Neural cell (in vitro differentiated cells): Measurements from ENCODE around the gene SLC5A5. TPM values are rescaled to one million over a fixed set of nuclear protein-coding genes. Genes with fewer than 3 reads are reported as not detected.
A peak's percentile ranks its signal among the peaks of the same experiment; 100 is the strongest.

Source experiments
- H2AFZ ChIP-seq: fragments of 200-600, 300-800 bp; sonication (generic), shearing (Covaris generic); 2 replicates; pipeline ENCODE4 v1.6.0; 2014; ENCODE audit warnings: low read depth, mild to moderate bottlenecking, antibody characterized with exemption, low read length, moderate library complexity
- H3F3A ChIP-seq: fragments of 200-600 bp; shearing (Covaris generic); 2 replicates; pipeline ENCODE4 v1.6.1; 2016; ENCODE audit warnings: mild to moderate bottlenecking, moderate library complexity, mixed read lengths, antibody characterized with exemption, low read length; ENCODE audit not compliant: insufficient read depth, poor library complexity, severe bottlenecking
- H3K27ac ChIP-seq: fragments of 200-600, 300-800 bp; sonication (generic), shearing (Covaris generic); 2 replicates; pipeline ENCODE4 v1.5.1; 2014; ENCODE audit warnings: mild to moderate bottlenecking, low read length, moderate library complexity
- H3K27me3 ChIP-seq: fragments of 300-800, 200-600 bp; sonication (generic), shearing (Covaris generic); 2 replicates; pipeline ENCODE4 v1.6.0; 2014; ENCODE audit warnings: mild to moderate bottlenecking, low read depth, low read length, moderate library complexity; ENCODE audit not compliant: insufficient read depth
- H3K36me3 ChIP-seq: fragments of 300-800, 200-600 bp; sonication (generic), shearing (Covaris generic); 2 replicates; pipeline ENCODE4 v1.5.1; 2014; ENCODE audit warnings: mild to moderate bottlenecking, antibody characterized with exemption, low read length, moderate library complexity; ENCODE audit not compliant: insufficient read depth
- H3K4me2 ChIP-seq: fragments of 300-800, 200-600 bp; sonication (generic), shearing (Covaris generic); 2 replicates; pipeline ENCODE4 v1.6.0; 2014; ENCODE audit warnings: mild to moderate bottlenecking, low read length
- H3K4me3 ChIP-seq: fragments of 300-800, 200-600 bp; sonication (generic), shearing (Covaris generic); 2 replicates; pipeline ENCODE4 v1.5.1; 2014; ENCODE audit warnings: mild to moderate bottlenecking, low read length, moderate library complexity
- H3K79me2 ChIP-seq: fragments of 200-600 bp; shearing (Covaris generic); replicated peaks from 2 replicates; pipeline ENCODE4 v1.6.0; 2014; ENCODE audit warnings: mild to moderate bottlenecking, low read length, moderate library complexity; ENCODE audit not compliant: insufficient read depth
- H3K9ac ChIP-seq: fragments of 300-800, 200-600 bp; sonication (generic), shearing (Covaris generic); 2 replicates; pipeline ENCODE4 v1.6.1; 2016; ENCODE audit warnings: mild to moderate bottlenecking, low read length, mixed read lengths
- H3K9me2 ChIP-seq: fragments of 200-600 bp; shearing (Covaris generic); 2 replicates; pipeline ENCODE4 v1.6.1; 2016; ENCODE audit warnings: mild to moderate bottlenecking, low read length, mixed read lengths; ENCODE audit not compliant: insufficient read depth
- H3K9me3 ChIP-seq: fragments of 200-600, 300-800 bp; sonication (generic), shearing (Covaris generic); 2 replicates; pipeline ENCODE4 v1.6.1; 2016; ENCODE audit warnings: mild to moderate bottlenecking, mixed run types, low read length, moderate library complexity, mixed read lengths
- H4K20me1 ChIP-seq: fragments of 200-600 bp; shearing (Covaris generic); 2 replicates; pipeline ENCODE4 v1.6.1; 2016; ENCODE audit warnings: mild to moderate bottlenecking, mixed run types; ENCODE audit not compliant: insufficient read depth
- CTCF ChIP-seq: fragments of 450-650 bp; IDR thresholded peaks from 2 replicates; pipeline ENCODE4 v1.5.1; 2014; ENCODE audit warnings: antibody characterized with exemption, mild to moderate bottlenecking, moderate library complexity; ENCODE audit not compliant: poor library complexity, severe bottlenecking
- EP300 ChIP-seq: fragments of 450-650 bp; conservative IDR thresholded peaks from 2 replicates; pipeline ENCODE4 v1.6.1; 2014; ENCODE audit warnings: antibody characterized with exemption, mild to moderate bottlenecking, moderate library complexity; ENCODE audit not compliant: poor library complexity, severe bottlenecking
- EZH2 ChIP-seq: fragments of 200-600, 300-800 bp; shearing (Covaris generic), sonication (generic); IDR thresholded peaks from 2 replicates; pipeline ENCODE4 v1.6.1; 2014; ENCODE audit warnings: antibody characterized with exemption, low read length, borderline replicate concordance, mild to moderate bottlenecking; ENCODE audit not compliant: insufficient read depth, poor library complexity, severe bottlenecking
- MXI1 ChIP-seq: fragments of 450-650 bp; conservative IDR thresholded peaks from 2 replicates; pipeline ENCODE4 v1.6.1; 2014; ENCODE audit warnings: antibody characterized with exemption, mild to moderate bottlenecking; ENCODE audit not compliant: poor library complexity, severe bottlenecking
- POLR2AphosphoS5 ChIP-seq: IDR thresholded peaks from 2 replicates; pipeline ENCODE4 v1.6.1; 2012
- RAD21 ChIP-seq: fragments of 450-650 bp; conservative IDR thresholded peaks from 2 replicates; pipeline ENCODE4 v1.6.1; 2014; ENCODE audit warnings: antibody characterized with exemption, mild to moderate bottlenecking, moderate library complexity
- REST ChIP-seq: IDR thresholded peaks from 2 replicates; pipeline ENCODE4 v1.6.1; 2012; ENCODE audit warnings: borderline replicate concordance
- SMC3 ChIP-seq: fragments of 450-650 bp; conservative IDR thresholded peaks from 2 replicates; pipeline ENCODE4 v1.6.1; 2014; ENCODE audit warnings: antibody characterized with exemption, mild to moderate bottlenecking, moderate library complexity; ENCODE audit not compliant: poor library complexity
- TAF1 ChIP-seq: IDR thresholded peaks from 2 replicates; pipeline ENCODE4 v1.6.1; 2012; ENCODE audit warnings: low read depth
- polyA plus RNA-seq: library from polyadenylated mRNA; depleted of rRNA; stranded (reverse); fragments of >200 nt; gene quantifications from 2 replicates; pipeline ENCODE4 v1.2.3, GENCODE V29; 2014

The SLC5A5 gene
- polyA plus RNA-seq, 1 donor from 2014 or later, result not detected

- peak within 1 kb of the TSS; percentile 99 for H3K4me3 ChIP-seq
- H3K9ac ChIP-seq, result peak within 1 kb of the TSS; percentile 93
- peak within 1 kb of the TSS; percentile 95 for H3K4me2 ChIP-seq
- peaks cover 4% of the 10 kb centered on the region for H4K20me1 ChIP-seq
- no peaks in the 10 kb centered on the region for H3K9me3 ChIP-seq
- peak within 1 kb of the TSS; percentile 36 for H2AFZ ChIP-seq
- peaks cover 21% of the 10 kb centered on the region for H3K79me2 ChIP-seq
- no peaks in the 10 kb centered on the region for H3K36me3 ChIP-seq
- H3K27ac ChIP-seq, result peak within 1 kb of the TSS; percentile 72
- TF ChIP-seq REST, result peak; percentile 90
- TF ChIP-seq TAF1, result peak; percentile 97
- peak; percentile 99 for TF ChIP-seq MXI1
- no peak for TF ChIP-seq EZH2
- TF ChIP-seq POLR2AphosphoS5, result peak; percentile 97
- peak; percentile 80 for TF ChIP-seq RAD21
- peak; percentile 99 for TF ChIP-seq CTCF
- TF ChIP-seq EP300, result no peak
- TF ChIP-seq SMC3, result peak; percentile 85
- no peaks in the 10 kb centered on the region for H3K27me3 ChIP-seq
- no peaks in the 10 kb centered on the region for H3F3A ChIP-seq
- no peaks in the 10 kb centered on the region for H3K9me2 ChIP-seq
Observed at GRCh38 chr19:17859533-17860330, 12.0 kb upstream of the SLC5A5 start, which contains the start of gene RPL18A. TSS of gene RPL18A (plus strand) at chr19:17859910. CDS start at chr19:17859957, 47 bp downstream.

- Histone ChIP-seq H4K20me1 (peaks cover 4% of the 10 kb centered on the region), H3K36me3 (no peaks in the 10 kb centered on the region), H3K9me3 (no peaks in the 10 kb centered on the region), H3K27me3 (no peaks in the 10 kb centered on the region), H3K4me2 (peak overlapping the region; percentile 95), H2AFZ (peak overlapping the region; percentile 36), H3F3A (no peaks in the 10 kb centered on the region), H3K27ac (peak overlapping the region; percentile 72), H3K79me2 (peaks cover 21% of the 10 kb centered on the region), H3K9ac (peak overlapping the region; percentile 93), H3K4me3 (peak overlapping the region; percentile 99), H3K9me2 (no peaks in the 10 kb centered on the region)
- no peak for TF ChIP-seq TAF1
- TF ChIP-seq RAD21, result no peak
- TF ChIP-seq MXI1, result no peak
- no peak for TF ChIP-seq POLR2AphosphoS5
- TF ChIP-seq REST, result no peak
- no peak for TF ChIP-seq CTCF
- no peak for TF ChIP-seq SMC3
- TF ChIP-seq EZH2, result no peak
- no peak for TF ChIP-seq EP300
Observed at GRCh38 chr19:17860331-17860992, 11.3 kb upstream of the SLC5A5 start.
